ENCODE results near the gene PLCL1.

Gene PLCL1

DNA sequence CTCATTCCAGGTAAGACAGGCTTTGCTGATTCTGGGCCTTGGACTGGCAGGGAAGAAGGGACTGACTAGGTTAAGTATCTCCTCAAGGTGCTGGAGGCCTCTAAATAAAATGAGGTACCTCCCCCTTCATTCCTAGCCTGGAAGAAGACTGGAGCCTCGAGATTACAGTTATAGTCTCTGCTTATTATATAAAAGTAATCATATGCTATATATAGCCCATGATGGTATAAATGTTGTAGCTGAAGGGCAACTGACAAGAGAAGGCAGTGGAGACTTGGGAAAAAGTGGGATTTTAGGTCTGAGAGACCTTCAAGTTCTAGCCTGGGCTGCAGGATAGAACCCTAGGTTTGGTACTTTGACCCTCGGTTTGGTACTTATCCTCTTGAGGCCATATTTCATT is 248.3 kb downstream of the PLCL1 start:
- no peaks in the 10 kb centered on the region for H3K27me3 ChIP-seq (ENCODE audit: control insufficient read depth in 1 of 2, insufficient read depth in 2 of 2, low read length in 2 of 2)
- H3K4me1 ChIP-seq (ENCODE audit: insufficient read depth, low read length) = no peaks in the 10 kb centered on the region

GRCh38 chr2:198053148-198053547 is 248.8 kb downstream of the PLCL1 start:
- Histone ChIP-seq H3K4me3 (ENCODE audit: low read depth in 1 of 2, low read length in 2 of 2) (no peak overlapping the region), H3K36me3 (ENCODE audit: insufficient read depth, low read length) (no peaks in the 10 kb centered on the region), H3K9ac (ENCODE audit: low read length) (no peak overlapping the region), H3K4me1 (ENCODE audit: insufficient read depth, low read length) (no peaks in the 10 kb centered on the region), H3K9me3 (ENCODE audit: low read length) (no peaks in the 10 kb centered on the region), H3K27ac (ENCODE audit: low read depth, low read length) (no peak overlapping the region), H3K27me3 (ENCODE audit: control insufficient read depth in 1 of 2, insufficient read depth in 2 of 2, low read length in 2 of 2) (no peaks in the 10 kb centered on the region)

More for the DNA sequence above, 248.3 kb downstream of the PLCL1 start:
- Histone ChIP-seq H3K36me3 (ENCODE audit: insufficient read depth, low read length) (no peaks in the 10 kb centered on the region), H3K4me3 (ENCODE audit: low read depth in 1 of 2, low read length in 2 of 2) (no peak overlapping the region), H3K9me3 (ENCODE audit: low read length) (no peaks in the 10 kb centered on the region), H3K27ac (ENCODE audit: low read depth, low read length) (no peak overlapping the region), H3K9ac (ENCODE audit: low read length) (no peak overlapping the region)

- no peaks in the 10 kb centered on the region for H3K36me3 ChIP-seq (ENCODE audit: insufficient read depth, low read length)
- H3K27me3 ChIP-seq (ENCODE audit: control insufficient read depth in 1 of 2, insufficient read depth in 2 of 2, low read length in 2 of 2) = no peaks in the 10 kb centered on the region
- H3K27ac ChIP-seq (ENCODE audit: low read depth, low read length) = no peak overlapping the region
- no peaks in the 10 kb centered on the region for H3K4me1 ChIP-seq (ENCODE audit: insufficient read depth, low read length)
- no peak overlapping the region for H3K9ac ChIP-seq (ENCODE audit: low read length)
- no peaks in the 10 kb centered on the region for H3K9me3 ChIP-seq (ENCODE audit: low read length)
- H3K4me3 ChIP-seq (ENCODE audit: low read depth in 1 of 2, low read length in 2 of 2) = no peak overlapping the region
Measured at GRCh38 chr2:198053776-198054175, 249.4 kb downstream of the PLCL1 start.

DNA sequence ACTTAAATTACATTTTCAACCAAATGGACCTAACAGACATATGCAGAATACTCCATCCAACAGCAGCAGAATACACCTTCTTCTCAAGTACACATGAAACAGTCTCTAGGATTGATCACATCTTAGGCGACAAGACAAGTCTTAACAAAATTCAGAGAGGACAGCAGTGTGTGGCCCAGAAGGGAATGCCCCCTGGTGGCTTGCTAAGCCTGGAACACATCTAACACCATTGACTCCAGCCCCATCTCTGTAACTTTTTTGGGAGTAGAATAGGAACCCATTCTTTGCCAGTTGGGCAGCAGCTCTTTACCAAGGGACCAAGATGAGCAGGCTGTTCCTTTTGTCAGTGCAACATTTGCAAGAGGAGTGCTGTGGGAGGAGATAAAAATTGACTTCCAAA is 249.9 kb downstream of the PLCL1 start:
- Histone ChIP-seq H3K4me1 (ENCODE audit: insufficient read depth, low read length) (no peaks in the 10 kb centered on the region), H3K9me3 (ENCODE audit: low read length) (no peaks in the 10 kb centered on the region), H3K4me3 (ENCODE audit: low read depth in 1 of 2, low read length in 2 of 2) (no peak overlapping the region), H3K9ac (ENCODE audit: low read length) (no peak overlapping the region), H3K27me3 (ENCODE audit: control insufficient read depth in 1 of 2, insufficient read depth in 2 of 2, low read length in 2 of 2) (no peaks in the 10 kb centered on the region), H3K27ac (ENCODE audit: low read depth, low read length) (no peak overlapping the region), H3K36me3 (ENCODE audit: insufficient read depth, low read length) (no peaks in the 10 kb centered on the region)

DNA sequence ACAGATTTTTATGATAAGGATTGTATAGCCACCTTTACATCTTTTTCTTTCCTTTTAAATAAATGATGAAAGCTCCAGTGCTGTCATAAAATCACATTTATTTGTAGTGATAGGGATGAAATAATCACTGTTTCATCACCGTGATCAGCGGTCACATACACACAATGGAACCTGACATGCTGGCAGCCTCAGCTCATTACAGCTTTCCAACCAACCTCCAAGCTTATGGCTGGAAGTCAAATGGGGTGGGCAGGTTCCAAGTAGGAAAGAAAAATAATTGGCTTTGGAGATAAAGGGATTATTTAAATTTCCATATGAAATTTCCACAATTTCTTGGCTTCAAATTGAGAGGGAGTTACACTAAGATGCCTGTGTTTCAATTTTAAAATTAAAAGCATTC is 251.3 kb downstream of the PLCL1 start:
- Histone ChIP-seq H3K4me3 (ENCODE audit: low read depth in 1 of 2, low read length in 2 of 2) (no peak overlapping the region), H3K9me3 (ENCODE audit: low read length) (no peaks in the 10 kb centered on the region), H3K4me1 (ENCODE audit: insufficient read depth, low read length) (no peaks in the 10 kb centered on the region), H3K27me3 (ENCODE audit: control insufficient read depth in 1 of 2, insufficient read depth in 2 of 2, low read length in 2 of 2) (no peaks in the 10 kb centered on the region), H3K36me3 (ENCODE audit: insufficient read depth, low read length) (no peaks in the 10 kb centered on the region), H3K9ac (ENCODE audit: low read length) (no peak overlapping the region), H3K27ac (ENCODE audit: low read depth, low read length) (no peak overlapping the region)

- H3K27me3 ChIP-seq (ENCODE audit: control insufficient read depth in 1 of 2, insufficient read depth in 2 of 2, low read length in 2 of 2) = no peaks in the 10 kb centered on the region
- no peaks in the 10 kb centered on the region for H3K9me3 ChIP-seq (ENCODE audit: low read length)
- no peak overlapping the region for H3K27ac ChIP-seq (ENCODE audit: low read depth, low read length)
- no peak overlapping the region for H3K4me3 ChIP-seq (ENCODE audit: low read depth in 1 of 2, low read length in 2 of 2)
- H3K36me3 ChIP-seq (ENCODE audit: insufficient read depth, low read length) = no peaks in the 10 kb centered on the region
- no peak overlapping the region for H3K9ac ChIP-seq (ENCODE audit: low read length)
- H3K4me1 ChIP-seq (ENCODE audit: insufficient read depth, low read length) = no peaks in the 10 kb centered on the region
Measured at GRCh38 chr2:198056836-198057235, 252.4 kb downstream of the PLCL1 start.

- H3K9me3 ChIP-seq (ENCODE audit: low read length) = no peaks in the 10 kb centered on the region
- peaks cover 3% of the 10 kb centered on the region for H3K4me1 ChIP-seq (ENCODE audit: insufficient read depth, low read length)
- no peak overlapping the region for H3K9ac ChIP-seq (ENCODE audit: low read length)
- H3K36me3 ChIP-seq (ENCODE audit: insufficient read depth, low read length) = no peaks in the 10 kb centered on the region
- no peak overlapping the region for H3K4me3 ChIP-seq (ENCODE audit: low read depth in 1 of 2, low read length in 2 of 2)
- no peak overlapping the region for H3K27ac ChIP-seq (ENCODE audit: low read depth, low read length)
- H3K27me3 ChIP-seq (ENCODE audit: control insufficient read depth in 1 of 2, insufficient read depth in 2 of 2, low read length in 2 of 2) = no peaks in the 10 kb centered on the region
Measured at GRCh38 chr2:198059800-198060199, 255.4 kb downstream of the PLCL1 start.

- no peak overlapping the region for H3K27ac ChIP-seq (ENCODE audit: low read depth, low read length)
Measured at GRCh38 chr2:198060277-198060676, 255.9 kb downstream of the PLCL1 start.

GRCh38 chr2:198062826-198063225 is 258.4 kb downstream of the PLCL1 start:
- Histone ChIP-seq H3K4me3 (ENCODE audit: low read depth in 1 of 2, low read length in 2 of 2) (no peak overlapping the region), H3K36me3 (ENCODE audit: insufficient read depth, low read length) (no peaks in the 10 kb centered on the region), H3K9ac (ENCODE audit: low read length) (no peak overlapping the region), H3K4me1 (ENCODE audit: insufficient read depth, low read length) (peaks cover 3% of the 10 kb centered on the region), H3K9me3 (ENCODE audit: low read length) (no peaks in the 10 kb centered on the region), H3K27me3 (ENCODE audit: control insufficient read depth in 1 of 2, insufficient read depth in 2 of 2, low read length in 2 of 2) (no peaks in the 10 kb centered on the region), H3K27ac (ENCODE audit: low read depth, low read length) (no peak overlapping the region)

More at GRCh38 chr2:198060277-198060676, 255.9 kb downstream of the PLCL1 start:
- Histone ChIP-seq H3K36me3 (ENCODE audit: insufficient read depth, low read length) (no peaks in the 10 kb centered on the region), H3K4me1 (ENCODE audit: insufficient read depth, low read length) (peaks cover 3% of the 10 kb centered on the region), H3K4me3 (ENCODE audit: low read depth in 1 of 2, low read length in 2 of 2) (no peak overlapping the region), H3K9me3 (ENCODE audit: low read length) (no peaks in the 10 kb centered on the region), H3K27me3 (ENCODE audit: control insufficient read depth in 1 of 2, insufficient read depth in 2 of 2, low read length in 2 of 2) (no peaks in the 10 kb centered on the region), H3K9ac (ENCODE audit: low read length) (no peak overlapping the region)

DNA sequence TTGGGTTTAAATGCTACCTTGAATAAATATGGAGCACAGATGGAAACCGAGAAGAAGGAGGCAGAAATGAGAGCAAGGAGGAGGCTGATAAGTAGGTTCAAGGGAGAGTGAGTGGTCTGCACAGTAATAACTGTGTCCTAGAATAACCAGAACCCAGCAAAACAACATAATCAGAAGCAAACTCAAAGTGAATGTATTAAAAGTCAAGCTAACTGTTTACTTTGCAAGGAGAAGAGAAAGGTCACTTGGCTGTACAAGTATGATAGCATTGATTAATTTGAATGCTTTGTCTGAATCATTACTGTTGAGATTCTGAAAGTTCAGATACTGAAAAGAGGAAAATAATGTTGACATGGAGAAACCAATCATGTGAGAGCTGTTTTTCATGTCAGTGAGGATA is 258.8 kb downstream of the PLCL1 start:
- Histone ChIP-seq H3K27me3 (ENCODE audit: control insufficient read depth in 1 of 2, insufficient read depth in 2 of 2, low read length in 2 of 2) (no peaks in the 10 kb centered on the region), H3K4me1 (ENCODE audit: insufficient read depth, low read length) (peaks cover 3% of the 10 kb centered on the region), H3K27ac (ENCODE audit: low read depth, low read length) (no peak overlapping the region), H3K4me3 (ENCODE audit: low read depth in 1 of 2, low read length in 2 of 2) (no peak overlapping the region), H3K36me3 (ENCODE audit: insufficient read depth, low read length) (no peaks in the 10 kb centered on the region), H3K9me3 (ENCODE audit: low read length) (no peaks in the 10 kb centered on the region), H3K9ac (ENCODE audit: low read length) (no peak overlapping the region)

DNA sequence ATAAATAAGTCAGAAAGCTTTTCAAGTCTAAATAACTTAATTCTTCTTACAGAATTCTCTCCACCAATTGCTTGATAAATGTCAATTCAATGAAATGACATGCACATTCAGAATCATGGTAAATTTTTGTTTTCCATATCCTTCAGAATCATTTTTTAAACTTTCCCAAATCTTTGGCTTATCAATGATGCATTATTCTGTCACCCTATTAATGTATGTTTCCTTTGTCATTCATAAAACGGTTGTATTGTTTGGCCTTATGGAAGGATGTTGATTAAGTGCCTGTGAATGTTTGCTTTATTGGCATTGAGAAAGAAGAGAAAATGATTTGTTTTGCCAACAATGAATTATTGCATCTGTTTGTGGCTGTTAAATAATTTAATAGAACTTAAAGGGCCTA is 260.9 kb downstream of the PLCL1 start:
- no peak overlapping the region for H3K27ac ChIP-seq (ENCODE audit: low read depth, low read length)
- H3K4me1 ChIP-seq (ENCODE audit: insufficient read depth, low read length) = peaks cover 3% of the 10 kb centered on the region
- H3K36me3 ChIP-seq (ENCODE audit: insufficient read depth, low read length) = no peaks in the 10 kb centered on the region
- no peak overlapping the region for H3K9ac ChIP-seq (ENCODE audit: low read length)
- H3K9me3 ChIP-seq (ENCODE audit: low read length) = no peaks in the 10 kb centered on the region
- no peak overlapping the region for H3K4me3 ChIP-seq (ENCODE audit: low read depth in 1 of 2, low read length in 2 of 2)
- H3K27me3 ChIP-seq (ENCODE audit: control insufficient read depth in 1 of 2, insufficient read depth in 2 of 2, low read length in 2 of 2) = no peaks in the 10 kb centered on the region

- peaks cover 3% of the 10 kb centered on the region for H3K4me1 ChIP-seq (ENCODE audit: insufficient read depth, low read length)
- H3K27ac ChIP-seq (ENCODE audit: low read depth, low read length) = no peak overlapping the region
- no peaks in the 10 kb centered on the region for H3K9me3 ChIP-seq (ENCODE audit: low read length)
- H3K4me3 ChIP-seq (ENCODE audit: low read depth in 1 of 2, low read length in 2 of 2) = no peak overlapping the region
- H3K36me3 ChIP-seq (ENCODE audit: insufficient read depth, low read length) = no peaks in the 10 kb centered on the region
- H3K9ac ChIP-seq (ENCODE audit: low read length) = no peak overlapping the region
- no peaks in the 10 kb centered on the region for H3K27me3 ChIP-seq (ENCODE audit: control insufficient read depth in 1 of 2, insufficient read depth in 2 of 2, low read length in 2 of 2)
Measured at GRCh38 chr2:198066597-198066996, 262.2 kb downstream of the PLCL1 start.

Measured in muscle layer of colon (tissue), 2 donors.